ENCODE measurements around the gene DAD1. TPM values are rescaled to one million over a fixed set of nuclear protein-coding genes. Genes with fewer than 3 reads are reported as not detected.

DAD1 gene
- polyA plus RNA-seq, 1 of the 3 experiments (the other 2 are of a cell fraction) = 406 TPM

GRCh38 chr14:22601456-22601855 lies 12.4 kb upstream of the DAD1 start:
- no peak overlapping the region for H3K4me3 ChIP-seq (ENCODE audit: low read depth in 2 of 2, low read length in 1 of 2)
- WGBS (ENCODE audit: low lambda C conversion rate) = 100% methylated on average over 2 of the region's 2 CpGs
- CTCF ChIA-PET = interaction anchor here (0.8 to 4.0 kb wide), 3 partner anchors 12 to 52 kb away, joined by 3 to 24 read pairs (median 3); partner anchors contain the start of gene DAD1
- no peaks in the 10 kb centered on the region for H4K20me1 ChIP-seq (ENCODE audit: insufficient read depth)
- H3K27ac ChIP-seq (ENCODE audit: low read depth in 2 of 2, low read length in 1 of 2) = no peak overlapping the region
- no peaks in the 10 kb centered on the region for H3K27me3 ChIP-seq (ENCODE audit: insufficient read depth)
- POLR2A ChIA-PET = no interaction called here
- no peak overlapping the region for H3K4me2 ChIP-seq
- no peak overlapping the region for H3K9ac ChIP-seq
- no peak for TF ChIP-seq SMC3 (IDR thresholded peaks at IDR 0.05; ENCODE audit: low read depth, low read length)
- no peak for TF ChIP-seq MXI1 (IDR thresholded peaks at IDR 0.05; ENCODE audit: low read depth, low read length)
- TF ChIP-seq FOXJ3 (CRISPR knock-in tag; IDR thresholded peaks at IDR 0.05) = no peak
- no peak for TF ChIP-seq SIN3A (IDR thresholded peaks at IDR 0.05; ENCODE audit: borderline replicate concordance, low read depth, low read length)
- TF ChIP-seq YY1 (IDR thresholded peaks at IDR 0.05; ENCODE audit: low read depth) = no peak
- TF ChIP-seq TEAD4 (IDR thresholded peaks at IDR 0.05; ENCODE audit: borderline replicate concordance, insufficient read depth) = no peak
- no peak for TF ChIP-seq RCOR1 (IDR thresholded peaks at IDR 0.05; ENCODE audit: low read length)
- TF ChIP-seq CHD2 (IDR thresholded peaks at IDR 0.05; ENCODE audit: low read length, partially characterized antibody) = no peak
- no peak for TF ChIP-seq POLR2AphosphoS5 (IDR thresholded peaks at IDR 0.05; ENCODE audit: low read depth, low read length)
- no peak for TF ChIP-seq CTCF (IDR thresholded peaks at IDR 0.05)
- TF ChIP-seq ZBTB33 (IDR thresholded peaks at IDR 0.05; ENCODE audit: borderline replicate concordance, low read depth) = no peak
- TF ChIP-seq TAF1 (IDR thresholded peaks at IDR 0.05; ENCODE audit: borderline replicate concordance, low read depth, low read length) = no peak
- no peak for TF ChIP-seq EP300 (IDR thresholded peaks at IDR 0.05; ENCODE audit: borderline replicate concordance in 1 of 2, low read depth in 1 of 2, low read length in 1 of 2)
- no peak for TF ChIP-seq RAD21 (IDR thresholded peaks at IDR 0.05; ENCODE audit: low read length)
- TF ChIP-seq REST (IDR thresholded peaks at IDR 0.05; ENCODE audit: low read depth, low read length) = no peak
- TF ChIP-seq RXRA (IDR thresholded peaks at IDR 0.05; ENCODE audit: borderline replicate concordance, low read depth) = no peak
- no peak for TF ChIP-seq GATA2 (CRISPR knock-in tag; IDR thresholded peaks at IDR 0.05)
- TF ChIP-seq IRF3 (IDR thresholded peaks at IDR 0.05; ENCODE audit: low read depth, low read length) = no peak
- TF ChIP-seq JUND (IDR thresholded peaks at IDR 0.05) = no peak
- no peak for DNase-seq
- no peak overlapping the region for H2AFZ ChIP-seq (ENCODE audit: low read depth)
- H3K4me1 ChIP-seq (ENCODE audit: control insufficient read depth in 1 of 2, insufficient read depth in 2 of 2, low read depth in 1 of 2, low read length in 1 of 2) = peaks cover 6 to 8% of the 10 kb centered on the region in 2 experiments; a peak in 3 of 4 replicates
- H3F3A ChIP-seq (replicated peaks; ENCODE audit: insufficient read depth) = no peaks in the 10 kb centered on the region
- no peaks in the 10 kb centered on the region for H3K9me3 ChIP-seq
- H3K36me3 ChIP-seq (replicated peaks in 1 of 2; ENCODE audit: control insufficient read depth in 1 of 2, insufficient read depth in 2 of 2, low read length in 1 of 2) = peaks cover 9 to 14% of the 10 kb centered on the region in 2 experiments
- no peaks in the 10 kb centered on the region; the same call in 1 of the 2 replicates for H3K79me2 ChIP-seq (ENCODE audit: insufficient read depth)
- no peaks in the 10 kb centered on the region for H3K9me2 ChIP-seq

All from SK-N-SH (cell line).